HG03457 (cell line): ENCODE results near the gene FNIP2.
"Not testable (repeated sequence)": the region's sequence is repeated elsewhere in the genome, so short reads cannot be mapped to it uniquely, and the experiment has no call there.

Source experiments
- ATAC-seq: cut with Tn5 transposase; IDR thresholded peaks from one replicate; pipeline ENCODE4 v1.9.1; 2021; ENCODE audit warnings: moderate number of reproducible peaks; ENCODE audit not compliant: unreplicated experiment

The FNIP2 gene

DNA sequence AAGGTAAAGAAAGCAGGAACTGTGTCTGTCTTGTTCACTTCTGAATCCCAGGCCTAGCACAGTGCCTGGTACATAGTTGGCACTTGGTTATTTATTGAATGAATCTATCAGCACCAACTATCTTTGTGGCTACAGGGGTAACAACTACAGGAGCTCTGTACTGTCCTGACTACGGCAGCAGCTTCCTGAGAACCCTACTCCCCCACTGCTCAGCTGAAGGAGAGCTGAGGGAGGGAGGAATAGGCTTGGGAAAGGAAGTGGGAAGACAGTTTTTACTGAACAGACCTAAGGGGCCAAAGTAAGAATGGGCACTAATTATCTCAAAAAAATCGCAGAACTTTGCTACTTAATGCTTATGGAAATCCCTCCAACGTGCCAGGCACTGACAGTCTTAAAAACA, 178.0 kb downstream of the FNIP2 start:
- ATAC-seq = no peak

DNA sequence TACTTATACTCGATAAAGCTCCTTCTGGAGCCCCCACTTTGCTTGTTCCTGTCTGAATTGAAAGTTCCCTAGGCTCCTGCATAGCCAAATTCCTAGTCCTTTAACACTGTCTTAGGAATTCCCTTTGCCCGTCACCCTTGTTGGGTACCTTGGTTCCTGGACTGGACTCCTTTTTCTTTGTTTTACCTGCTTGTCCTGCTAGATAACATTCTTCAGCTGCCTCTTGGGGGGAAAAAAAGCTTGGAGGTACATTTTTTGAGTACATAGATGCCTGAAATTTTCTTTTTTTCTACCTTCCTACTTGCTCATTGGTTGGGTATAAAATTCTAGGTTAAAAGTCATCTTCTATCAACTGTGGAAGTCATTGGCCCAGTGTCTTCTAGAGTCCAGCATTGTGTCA, 179.2 kb downstream of the FNIP2 start:
- ATAC-seq = no peak

DNA sequence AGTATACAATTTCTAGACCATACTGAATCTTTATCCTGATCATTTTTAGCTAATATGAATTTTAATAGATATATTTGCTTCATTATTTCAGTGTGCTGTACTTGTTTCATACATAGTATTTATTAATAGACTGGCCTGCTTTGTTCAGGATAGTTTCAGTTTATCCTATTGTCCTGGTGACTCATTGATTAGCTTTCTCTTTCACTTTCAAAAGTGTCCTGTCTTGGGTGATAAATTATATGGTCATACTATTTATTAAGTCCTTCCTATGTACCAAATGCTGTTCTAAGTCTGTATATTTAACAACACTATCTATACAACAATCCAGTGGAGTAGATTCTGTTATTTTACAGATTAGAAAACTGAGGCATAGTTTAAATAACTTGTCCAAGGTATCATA, 180.3 kb downstream of the FNIP2 start:
- no peak for ATAC-seq

DNA sequence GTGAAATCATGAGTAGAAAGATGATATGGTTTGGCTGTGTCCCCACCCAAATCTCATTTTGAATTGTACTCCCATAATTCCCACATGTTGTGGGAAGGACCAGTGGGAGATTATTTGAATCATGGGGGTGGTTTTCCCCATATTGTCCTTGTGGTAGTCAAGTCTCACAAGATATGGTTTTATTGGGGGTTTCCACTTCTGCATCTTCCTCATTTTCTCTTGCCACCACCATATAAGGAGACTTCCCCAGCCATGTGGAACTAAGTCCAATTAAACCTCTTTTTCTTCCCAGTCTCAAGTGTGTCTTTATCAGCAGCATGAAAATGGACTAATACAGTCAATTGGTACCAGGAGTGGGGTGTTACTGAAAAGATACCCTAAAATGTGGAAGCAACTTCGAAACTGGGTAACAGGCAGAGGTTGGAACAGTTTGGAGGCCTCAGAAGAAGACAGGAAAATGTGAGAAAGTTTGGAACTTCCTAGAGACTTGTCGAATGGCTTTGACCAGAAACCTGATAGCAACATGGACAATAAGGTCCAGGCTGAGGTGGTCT, 183.5 kb downstream of the FNIP2 start:
- not testable (repeated sequence) for ATAC-seq

DNA sequence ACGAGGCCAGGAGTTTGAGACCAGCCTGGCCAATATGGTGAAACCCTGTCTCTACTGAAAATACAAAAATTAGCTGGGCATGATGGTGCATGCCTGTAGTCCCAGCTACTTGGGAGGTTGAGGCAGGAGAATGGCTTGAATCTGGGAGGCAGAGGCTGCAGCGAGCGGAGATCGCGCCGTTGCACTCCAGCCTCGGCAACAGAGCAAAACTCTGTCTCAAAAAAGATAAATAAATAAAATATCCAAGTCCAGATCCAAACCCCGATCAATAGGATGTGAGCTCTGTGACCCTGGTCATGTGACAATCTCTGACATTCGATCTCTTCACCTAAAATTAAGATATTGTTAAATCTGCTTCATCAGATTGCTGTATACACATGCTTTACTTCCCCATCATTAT, 187.5 kb downstream of the FNIP2 start:
- ATAC-seq = not testable (repeated sequence)

DNA sequence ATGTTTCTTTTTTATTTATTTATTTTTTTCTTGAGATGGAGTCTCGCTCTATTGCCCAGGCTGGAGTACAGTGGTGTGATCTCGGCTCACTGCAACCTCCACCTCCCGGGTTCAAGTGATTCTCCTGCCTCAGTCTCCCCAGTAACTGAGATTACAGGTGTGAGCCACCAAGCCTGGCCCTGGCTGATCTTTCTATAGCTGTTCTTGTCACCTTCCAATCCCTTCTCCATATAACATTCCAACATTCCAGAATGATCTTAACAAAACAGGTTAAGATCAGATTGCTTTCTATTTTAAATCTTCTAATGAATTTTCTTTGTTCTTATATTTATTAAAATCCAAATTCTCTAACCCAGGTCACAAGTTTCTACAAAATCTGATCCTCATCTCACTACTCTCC, 188.1 kb downstream of the FNIP2 start:
- ATAC-seq = not testable (repeated sequence)
